Ascending aorta (tissue), 2 donors: ENCODE results near the gene ZNF823. TPM values are rescaled to one million over a fixed set of nuclear protein-coding genes. Genes with fewer than 3 reads are reported as not detected.

Experiments
- DNase-seq, 2 donors: peaks; one replicate each; pipeline ENCODE4 v3.0.0-alpha.2; 2019; ENCODE audit warnings: low spot score in 2 of 2
- H3K27ac ChIP-seq, 2 donors: fragments of 200-600 bp; sonication (generic); one replicate each; pipeline ENCODE4 v1.5.1; 2016 to 2017; ENCODE audit warnings: mild to moderate bottlenecking in 1 of 2
- H3K27me3 ChIP-seq: fragments of 200-600 bp; sonication (generic); one replicate; pipeline ENCODE4 v1.5.1; 2017
- H3K36me3 ChIP-seq, 2 donors: fragments of 200-600 bp; sonication (generic); one replicate each; pipeline ENCODE4 v1.5.1; 2016
- H3K4me1 ChIP-seq, 2 donors: fragments of 200-600 bp; sonication (generic); one replicate each; pipeline ENCODE4 v1.5.1; 2016 to 2017; ENCODE audit warnings: mild to moderate bottlenecking in 1 of 2
- H3K4me3 ChIP-seq, 2 donors: fragments of 200-600 bp; sonication (generic); one replicate each; pipeline ENCODE4 v1.5.1; 2016 to 2017; ENCODE audit warnings: mild to moderate bottlenecking in 1 of 2
- H3K9me3 ChIP-seq, 2 donors: fragments of 200-600 bp; sonication (generic); one replicate each; pipeline ENCODE4 v1.5.1; 2016
- CTCF ChIP-seq, 3 experiments: fragments of 200-600 bp in 2 of 3; fragments of 450-650 bp in 1 of 3; sonication (generic) in 2 of 3; IDR thresholded peaks; one replicate each; pipeline ENCODE4 v1.5.1; 2016 to 2019; ENCODE audit warnings: antibody characterized with exemption in 3 of 3, mild to moderate bottlenecking in 1 of 3, moderate library complexity in 1 of 3
- intact Hi-C: fragments of 100-400 bp; cut with DNase I; formaldehyde crosslinking; loops from one replicate; pipeline ENCODE4 v1.15.1; 2023
- total RNA-seq: library from RNA; depleted of rRNA; stranded (reverse); fragments of >200 nt; gene quantifications from one replicate; pipeline ENCODE4 v1.1.0, GENCODE V29; 2016

ZNF823 gene
- total RNA-seq, 1 donor from 2014 or later, result 5.2 TPM

- H3K9me3 ChIP-seq, result no peaks in the 10 kb centered on the region
- intact Hi-C loops, result loop anchor here (1.0 to 2.0 kb wide), 2 partner anchors 44 to 72 kb away; partner anchors contain the start of genes ZNF441 and ZNF823
Measured at GRCh38 chr19:11694533-11695439, 44.0 kb downstream of the ZNF823 start.

GRCh38 chr19:11693505-11694499, 44.9 kb downstream of the ZNF823 start:
- Histone ChIP-seq H3K27me3 (no peaks in the 10 kb centered on the region), H3K36me3 (no peaks in the 10 kb centered on the region), H3K9me3 (no peaks in the 10 kb centered on the region), H3K4me1 (peaks cover 0 to 2% of the 10 kb centered on the region in 2 donors), H3K4me3 (peak overlapping the region; percentile 61 to 89), H3K27ac (peak overlapping the region in 1 of 2 donors; percentile 55)
- intact Hi-C loops, result loop anchor here (2.0 kb wide), 1 partner anchor 73 kb away; the partner anchor contains the start of gene ZNF441
- no peak for DNase-seq
- TF ChIP-seq CTCF (IDR thresholded peaks at IDR 0.05), result no peak

More at GRCh38 chr19:11694533-11695439, 44.0 kb downstream of the ZNF823 start:
- Histone ChIP-seq H3K4me1 (peaks cover 0 to 2% of the 10 kb centered on the region in 2 donors), H3K4me3 (peak overlapping the region; percentile 61 to 89), H3K27me3 (no peaks in the 10 kb centered on the region), H3K36me3 (no peaks in the 10 kb centered on the region), H3K27ac (peak overlapping the region in 1 of 2 donors; percentile 55)
- peak; percentile 89 to 96 for DNase-seq
- no peak for TF ChIP-seq CTCF (IDR thresholded peaks at IDR 0.05)

DNA sequence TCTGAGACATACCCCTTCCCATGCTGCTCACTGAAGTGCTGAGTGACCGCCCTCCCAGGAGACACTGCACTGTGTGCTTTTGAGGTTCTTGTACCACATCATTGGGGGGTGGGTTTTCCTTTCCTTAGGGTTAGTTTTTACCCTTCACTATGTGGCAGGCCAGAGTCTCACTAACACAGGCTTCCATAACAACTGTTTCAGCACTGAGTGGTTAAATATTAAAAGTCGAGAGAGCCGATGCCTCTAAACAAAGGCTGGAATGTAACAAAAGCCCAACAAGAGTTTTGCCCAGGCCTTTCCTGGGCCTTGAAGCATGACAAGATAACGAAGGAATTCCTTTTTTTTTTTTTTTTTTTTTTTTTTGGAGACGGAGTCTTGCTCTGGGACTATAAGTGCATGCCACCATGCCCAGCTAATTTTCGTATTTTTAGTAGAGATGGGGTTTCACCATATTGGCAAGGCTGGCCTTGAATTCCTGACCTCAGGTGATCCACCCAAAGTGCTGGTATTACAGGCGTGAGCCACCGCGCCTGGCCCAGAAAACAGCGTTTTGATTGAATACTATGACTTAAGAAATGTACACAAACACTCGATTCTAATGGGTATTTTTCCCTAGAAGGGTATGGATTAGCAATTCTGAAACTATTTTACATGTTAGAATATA, 46.5 kb downstream of the ZNF823 start:
- no peak for TF ChIP-seq CTCF (IDR thresholded peaks at IDR 0.05)
- Histone ChIP-seq H3K4me3 (no peak overlapping the region), H3K27ac (no peak overlapping the region), H3K27me3 (no peaks in the 10 kb centered on the region), H3K9me3 (no peaks in the 10 kb centered on the region), H3K4me1 (peaks cover 0 to 2% of the 10 kb centered on the region in 2 donors), H3K36me3 (no peaks in the 10 kb centered on the region)
- intact Hi-C loops, result no loop called here
- no peak for DNase-seq

DNA sequence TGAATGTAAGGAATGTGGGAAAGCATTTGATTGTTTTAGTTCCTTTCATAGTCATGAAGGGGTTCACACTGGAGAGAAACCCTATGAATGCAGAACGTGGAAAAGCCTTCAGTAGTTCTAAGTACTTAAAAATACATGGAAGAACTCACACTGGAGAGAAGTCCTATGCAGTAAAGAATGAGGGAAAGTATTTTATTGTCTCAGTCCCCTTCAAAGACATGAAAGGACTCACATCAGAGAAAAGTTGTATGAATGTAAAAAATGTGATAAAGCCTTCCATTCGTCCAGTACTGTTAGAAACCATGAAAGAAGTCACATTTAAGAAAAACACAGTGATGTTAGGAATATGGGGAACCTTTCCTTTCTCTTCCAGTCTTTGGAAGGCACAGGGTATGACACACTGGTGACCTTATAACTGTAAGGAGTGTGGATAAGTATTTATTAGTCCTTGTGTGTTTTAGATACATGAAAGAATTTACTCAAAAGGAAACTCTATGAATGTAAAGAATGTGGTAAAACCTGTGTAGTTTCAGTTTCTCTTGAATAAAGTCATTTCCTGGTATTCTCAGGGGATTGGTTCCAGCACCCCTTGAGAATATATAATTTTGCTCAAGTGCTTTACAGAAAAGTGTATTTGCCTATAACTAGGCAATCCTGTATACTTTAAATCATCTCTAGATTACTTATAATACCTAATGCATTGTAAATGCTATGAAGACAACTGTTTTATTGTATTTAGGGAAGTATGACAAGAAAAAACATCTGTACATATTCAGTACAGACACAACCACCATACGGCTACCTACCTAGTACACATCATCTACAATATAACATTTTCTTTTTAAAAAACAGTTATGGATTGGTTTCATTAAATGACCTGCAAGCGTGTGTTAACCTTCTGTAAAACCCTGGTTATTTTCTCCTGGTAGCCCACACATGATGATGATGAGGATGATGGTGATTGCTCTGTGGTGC, 52.8 kb downstream of the ZNF823 start:
- Histone ChIP-seq H3K27ac (no peak overlapping the region), H3K9me3 (peaks cover 0 to 39% of the 10 kb centered on the region in 2 donors), H3K4me3 (no peak overlapping the region), H3K36me3 (peaks cover 0 to 3% of the 10 kb centered on the region in 2 donors), H3K27me3 (no peaks in the 10 kb centered on the region), H3K4me1 (no peaks in the 10 kb centered on the region)
- no peak for DNase-seq
- intact Hi-C loops, result no loop called here
- TF ChIP-seq CTCF (IDR thresholded peaks at IDR 0.05), result no peak
